ENCODE measurements around the gene FOXS1. TPM values are rescaled to one million over a fixed set of nuclear protein-coding genes. Genes with fewer than 3 reads are reported as not detected.

Gene FOXS1
- total and polyA plus RNA-seq, 2 experiments from 2014 or later: 0.26 TPM; not detected in 1

- Histone ChIP-seq H3K79me2 (replicated peaks; ENCODE audit: insufficient read depth) (no peaks in the 10 kb centered on the region), H2AFZ (peak overlapping the region; percentile 57; the same call in 1 of the 2 replicates), H3F3A (replicated peaks; ENCODE audit: low read depth) (no peaks in the 10 kb centered on the region), H3K36me3 (ENCODE audit: insufficient read depth) (no peaks in the 10 kb centered on the region), H3K4me3 (no peak overlapping the region), H3K4me2 (no peak overlapping the region), H4K20me1 (replicated peaks; ENCODE audit: insufficient read depth) (no peaks in the 10 kb centered on the region; the same call in 1 of the 2 replicates), H3K27me3 (ENCODE audit: insufficient read depth) (no peaks in the 10 kb centered on the region), H3K4me1 (ENCODE audit: insufficient read depth) (peaks cover under 1% of the 10 kb centered on the region; the same call in 1 of the 2 replicates), H3K9me2 (ENCODE audit: insufficient read depth) (no peaks in the 10 kb centered on the region), H3K27ac (ENCODE audit: low read depth) (no peak overlapping the region)
- Mint-ChIP-seq H3K4me3 (no peak overlapping the region), H3K9me3 (peaks cover 58% of the 10 kb centered on the region), H3K36me3 (ENCODE audit: low read depth) (no peaks in the 10 kb centered on the region), H3K4me1 (peaks cover 3% of the 10 kb centered on the region; the same call in 1 of the 3 replicates), H3K27ac (no peak overlapping the region), H3K27me3 (ENCODE audit: insufficient read depth, low read depth, poor library complexity) (peaks cover 2% of the 10 kb centered on the region)
- TF ChIP-seq ZNF331 (CRISPR knock-in tag; IDR thresholded peaks at IDR 0.05; ENCODE audit: low read depth) (no peak), CREB1 (CRISPR knock-in tag; IDR thresholded peaks at IDR 0.05; ENCODE audit: low read depth) (no peak), ZNF462 (CRISPR knock-in tag; IDR thresholded peaks at IDR 0.05) (no peak), REST (IDR thresholded peaks at IDR 0.05; ENCODE audit: unreplicated experiment) (no peak), ZNF114 (CRISPR knock-in tag; IDR thresholded peaks at IDR 0.05) (no peak), CTCF (conservative IDR thresholded peaks at IDR 0.05; ENCODE audit: low read depth in 2 of 2) (no peak), EZH2phosphoT487 (IDR thresholded peaks at IDR 0.05; ENCODE audit: unreplicated experiment) (no peak), JUNB (IDR thresholded peaks at IDR 0.05; ENCODE audit: unreplicated experiment) (no peak), NANOG (IDR thresholded peaks at IDR 0.05; ENCODE audit: borderline replicate concordance) (no peak), POLR2AphosphoS5 (IDR thresholded peaks at IDR 0.05; ENCODE audit: low read depth) (no peak), STAT1 (IDR thresholded peaks at IDR 0.05; ENCODE audit: unreplicated experiment) (no peak), ETS1 (IDR thresholded peaks at IDR 0.05) (no peak), EZH2 (IDR thresholded peaks at IDR 0.05; ENCODE audit: low read depth, unreplicated experiment) (no peak)
- DNase-seq (ENCODE audit: low spot score) (no peak), ATAC-seq (no peak)
These were observed 45.2 kb upstream of the FOXS1 start for GRCh38 chr20:31890646-31891045.
